Testis (tissue), 3 donors: ENCODE measurements around the gene ZHX3. TPM values are rescaled to one million over a fixed set of nuclear protein-coding genes. Genes with fewer than 3 reads are reported as not detected.

Source experiments
- DNase-seq: peaks from one replicate; pipeline ENCODE4 v3.0.0-alpha.2; 2019
- H3K27ac ChIP-seq, 2 donors: fragments of 200-600 bp; sonication (generic); one replicate each; pipeline ENCODE4 v1.5.1; 2019
- H3K27me3 ChIP-seq: fragments of 200-600 bp; sonication (generic); one replicate; pipeline ENCODE4 v1.5.1; 2019
- H3K36me3 ChIP-seq: fragments of 200-600 bp; sonication (generic); one replicate; pipeline ENCODE4 v1.5.1; 2017; ENCODE audit warnings: low read depth; ENCODE audit errors: missing control alignments
- H3K4me1 ChIP-seq: fragments of 200-600 bp; sonication (generic); one replicate; pipeline ENCODE4 v1.5.1; 2019
- H3K4me3 ChIP-seq, 2 donors: fragments of 200-600 bp; sonication (generic); one replicate each; pipeline ENCODE4 v1.5.1; 2017 to 2019
- H3K9me3 ChIP-seq: fragments of 200-600 bp; sonication (generic); one replicate; pipeline ENCODE4 v1.5.1; 2017
- CTCF ChIP-seq, 3 experiments: fragments of 450-650 bp in 2 of 3; fragments of 200-600 bp in 1 of 3; sonication (generic) in 1 of 3; IDR thresholded peaks; one replicate each; pipeline ENCODE4 v1.5.1; 2016 to 2019; ENCODE audit warnings: antibody characterized with exemption in 3 of 3, mild to moderate bottlenecking in 2 of 3, moderate library complexity in 1 of 3
- POLR2A ChIP-seq: fragments of 450-650 bp; IDR thresholded peaks from one replicate; pipeline ENCODE4 v1.6.1; 2017; ENCODE audit warnings: antibody characterized with exemption, mild to moderate bottlenecking, moderate library complexity
- WGBS, 2 donors: methylation state at CpG; one replicate each; pipeline ENCODE4 v1.1.5; 2018; 5-methylcytosine and 5-hydroxymethylcytosine counted together
- intact Hi-C: fragments of 100-400 bp; cut with DNase I; formaldehyde crosslinking; loops from one replicate; pipeline ENCODE4 v1.15.1; 2023; ENCODE audit warnings: low total_unique reads
- polyA plus RNA-seq: library from polyadenylated mRNA; stranded (reverse); fragments of 350-450 nt; fragmentation: Illumina TruSeq; extraction: RNeasy Lipid Tissue Mini Kit (QIAGEN cat#74804); gene quantifications from one replicate; pipeline ENCODE4 v1.2.3, GENCODE V29; 2014; ENCODE audit warnings: low read depth, low replicate concordance; ENCODE audit not compliant: insufficient read depth
- total RNA-seq, 2 donors: library from RNA; depleted of rRNA; stranded (reverse); fragments of >200 nt; gene quantifications; one replicate each; pipeline ENCODE4 v1.2.3, GENCODE V29; 2016

The ZHX3 gene
- total and polyA plus RNA-seq, 3 donors from 2014 or later: 35.1 to 103 (median 55.7) TPM

- H3K27ac ChIP-seq: no peak overlapping the region
- peak; percentile 8 for DNase-seq
Measured at GRCh38 chr20:41180599-41181333, 136.8 kb downstream of the ZHX3 start.

GRCh38 chr20:41179961-41180360 lies 137.6 kb downstream of the ZHX3 start:
- no peak overlapping the region for H3K4me3 ChIP-seq
- DNase-seq: peak; percentile 7
- intact Hi-C loops: loop anchor here (10.0 kb wide), 2 partner anchors 55 to 155 kb away; no protein-coding TSS in a partner anchor
- no peaks in the 10 kb centered on the region for H3K27me3 ChIP-seq
- peaks cover 15% of the 10 kb centered on the region for H3K4me1 ChIP-seq
- TF ChIP-seq POLR2A: no peak
- no peak for TF ChIP-seq CTCF (IDR thresholded peaks at IDR 0.05)
- WGBS, 2 donors: 93 to 97% methylated on average over 8 of the region's 8 CpGs
- H3K36me3 ChIP-seq: no peaks in the 10 kb centered on the region
- H3K9me3 ChIP-seq: no peaks in the 10 kb centered on the region
- no peak overlapping the region for H3K27ac ChIP-seq

More at GRCh38 chr20:41180599-41181333, 136.8 kb downstream of the ZHX3 start:
- TF ChIP-seq CTCF (IDR thresholded peaks at IDR 0.05): no peak
- TF ChIP-seq POLR2A: no peak
- intact Hi-C loops: no loop called here
- H3K9me3 ChIP-seq: no peaks in the 10 kb centered on the region
- H3K36me3 ChIP-seq: no peaks in the 10 kb centered on the region
- no peaks in the 10 kb centered on the region for H3K27me3 ChIP-seq
- 91 to 97% methylated on average over 5 to 6 of the region's 6 CpGs for WGBS, 2 donors
- no peak overlapping the region for H3K4me3 ChIP-seq
- peaks cover 10% of the 10 kb centered on the region for H3K4me1 ChIP-seq

- H3K4me1 ChIP-seq: peaks cover 22% of the 10 kb centered on the region
- H3K27ac ChIP-seq: peak overlapping the region in 1 of 2 donors; percentile 66
- TF ChIP-seq POLR2A (no peak), CTCF (IDR thresholded peaks at IDR 0.05) (no peak)
- peak; percentile 51 for DNase-seq
- WGBS, 2 donors: 41 to 53% methylated on average over 8 of the region's 8 CpGs
- H3K4me3 ChIP-seq: no peak overlapping the region
- intact Hi-C loops: loop anchor here (10.0 kb wide), 2 partner anchors 56 to 156 kb away; no protein-coding TSS in a partner anchor
- no peaks in the 10 kb centered on the region for H3K9me3 ChIP-seq
- H3K27me3 ChIP-seq: no peaks in the 10 kb centered on the region
- no peaks in the 10 kb centered on the region for H3K36me3 ChIP-seq
Measured at GRCh38 chr20:41178904-41179432, 138.6 kb downstream of the ZHX3 start.

- Histone ChIP-seq H3K4me1 (peaks cover 27% of the 10 kb centered on the region), H3K9me3 (no peaks in the 10 kb centered on the region), H3K27ac (peak overlapping the region in 1 of 2 donors; percentile 66), H3K36me3 (no peaks in the 10 kb centered on the region), H3K4me3 (no peak overlapping the region), H3K27me3 (no peaks in the 10 kb centered on the region)
- 81 to 84% methylated on average over 6 of the region's 6 CpGs for WGBS, 2 donors
- intact Hi-C loops: loop anchor here (10.0 kb wide), 2 partner anchors 56 to 156 kb away; no protein-coding TSS in a partner anchor
- no peak for TF ChIP-seq CTCF (IDR thresholded peaks at IDR 0.05)
- no peak for TF ChIP-seq POLR2A
- DNase-seq: peak; percentile 12
Measured at GRCh38 chr20:41178495-41178894, 139.0 kb downstream of the ZHX3 start.
